Colonic mucosa (tissue), 4 donors: ENCODE results near the gene CPNE9. TPM values are rescaled to one million over a fixed set of nuclear protein-coding genes. Genes with fewer than 3 reads are reported as not detected.
"Not testable (repeated sequence)": the region's sequence is repeated elsewhere in the genome, so short reads cannot be mapped to it uniquely, and the experiment has no call there.

Source experiments
- DNase-seq: peaks from one replicate; pipeline ENCODE4 v3.0.0-alpha.2; 2020
- H3K27ac ChIP-seq: fragments of 200-600 bp; one replicate; pipeline ENCODE4 v1.8.0; 2021
- H3K27me3 ChIP-seq: fragments of 200-600 bp; one replicate; pipeline ENCODE4 v1.8.0; 2021
- H3K36me3 ChIP-seq: fragments of 200-600 bp; one replicate; pipeline ENCODE4 v1.8.0; 2021
- H3K4me1 ChIP-seq: fragments of 200-600 bp; one replicate; pipeline ENCODE4 v1.8.0; 2021; ENCODE audit warnings: mild to moderate bottlenecking
- H3K4me3 ChIP-seq: fragments of 200-600 bp; one replicate; pipeline ENCODE4 v1.8.0; 2021
- H3K9ac ChIP-seq, 2 donors: one replicate each; pipeline ENCODE4 v1.7.0; 2013; ENCODE audit warnings: control low read depth in 2 of 2, low read depth in 2 of 2, low read length in 2 of 2
- H3K9me3 ChIP-seq: fragments of 200-600 bp; one replicate; pipeline ENCODE4 v1.8.0; 2021
- CTCF ChIP-seq: fragments of 200-600 bp; IDR thresholded peaks from one replicate; pipeline ENCODE4 v1.8.0; 2022; ENCODE audit warnings: antibody characterized with exemption, mild to moderate bottlenecking
- intact Hi-C: fragments of 100-400 bp; cut with DNase I; formaldehyde crosslinking; loops from one replicate; pipeline ENCODE4 v1.14.1; 2022
- total RNA-seq, 2 donors: library from RNA; stranded (reverse); fragmentation: NEBNext Ultra II Directional in 1 of 2; extraction: Animal tissue kit (Norgen Biotek cat#: 25700) in 1 of 2; gene quantifications; one replicate each; pipeline ENCODE4 v1.2.1, GENCODE V29; 2021
- donor health status: healthy.
- donor health status: DM: no; HTN: no; CAD: no.
- donor health status: DM: no; HTN: no; CAD: no.

Gene CPNE9
- total RNA-seq, 2 donors from 2014 or later: not detected

- peak; percentile 85 for DNase-seq
These were observed 66.0 kb downstream of the CPNE9 start, which contains the start of gene CAMK1 for GRCh38 chr3:9769426-9770275. Gene CAMK1, minus strand, starts transcription at chr3:9769947. Its CDS starts 2,198 bp downstream, at chr3:9767749.

GRCh38 chr3:9770276-9770812, 66.7 kb downstream of the CPNE9 start:
- Histone ChIP-seq H3K36me3 (no peaks in the 10 kb centered on the region), H3K27ac (peak overlapping the region; percentile 59), H3K9ac (peak overlapping the region; percentile 88 to 94), H3K4me3 (peak overlapping the region; percentile 52), H3K27me3 (no peaks in the 10 kb centered on the region), H3K4me1 (peaks cover 5% of the 10 kb centered on the region), H3K9me3 (no peaks in the 10 kb centered on the region)
- intact Hi-C loops: no loop called here
- no peak for TF ChIP-seq CTCF
- DNase-seq: peak; percentile 93

More at GRCh38 chr3:9769426-9770275, 66.0 kb downstream of the CPNE9 start, which contains the start of gene CAMK1:
- peak within 1 kb of the TSS; percentile 52 for H3K4me3 ChIP-seq
- peak within 1 kb of the TSS; percentile 59 for H3K27ac ChIP-seq
- TF ChIP-seq CTCF: no peak
- no peaks in the 10 kb centered on the region for H3K9me3 ChIP-seq
- H3K4me1 ChIP-seq: peaks cover 5% of the 10 kb centered on the region
- H3K27me3 ChIP-seq: no peaks in the 10 kb centered on the region
- peak within 1 kb of the TSS; percentile 88 to 94 for H3K9ac ChIP-seq
- intact Hi-C loops: no loop called here
- H3K36me3 ChIP-seq: no peaks in the 10 kb centered on the region

- DNase-seq, intact Hi-C loops, H3K4me1 ChIP-seq, H3K9me3 ChIP-seq, H3K4me3 ChIP-seq, H3K27me3 ChIP-seq, H3K36me3 ChIP-seq, H3K27ac ChIP-seq, H3K9ac ChIP-seq: not testable (repeated sequence)
These were observed 67.4 kb downstream of the CPNE9 start for GRCh38 chr3:9771007-9771406.

- no peak overlapping the region for H3K4me3 ChIP-seq
- no peak for TF ChIP-seq CTCF
- H3K4me1 ChIP-seq: no peaks in the 10 kb centered on the region
- no peaks in the 10 kb centered on the region for H3K36me3 ChIP-seq
- intact Hi-C loops: no loop called here
- no peak for DNase-seq
- no peaks in the 10 kb centered on the region for H3K27me3 ChIP-seq
- H3K9me3 ChIP-seq: no peaks in the 10 kb centered on the region
- H3K27ac ChIP-seq: no peak overlapping the region
- H3K9ac ChIP-seq: no peak overlapping the region
These were observed 73.5 kb downstream of the CPNE9 start for GRCh38 chr3:9776896-9777693.

- H3K27me3 ChIP-seq: no peaks in the 10 kb centered on the region
- H3K4me3 ChIP-seq: no peak overlapping the region
- no peak overlapping the region for H3K9ac ChIP-seq
- DNase-seq: no peak
- no peaks in the 10 kb centered on the region for H3K9me3 ChIP-seq
- H3K4me1 ChIP-seq: no peaks in the 10 kb centered on the region
- no peak for TF ChIP-seq CTCF
- intact Hi-C loops: no loop called here
- H3K36me3 ChIP-seq: no peaks in the 10 kb centered on the region
- no peak overlapping the region for H3K27ac ChIP-seq
These were observed 74.0 kb downstream of the CPNE9 start for GRCh38 chr3:9777694-9778021.
